Forelimb muscle (tissue), 1 donor: ENCODE data around the gene KCNE4. TPM values are rescaled to one million over a fixed set of nuclear protein-coding genes. Genes with fewer than 3 reads are reported as not detected.

ENCODE experiments used
- DNase-seq: peaks from one replicate; pipeline ENCODE4 v3.0.0-alpha.2; 2013; ENCODE audit warnings: low read depth
- polyA plus RNA-seq: library from polyadenylated mRNA; unstranded; fragments of 120-200 nt; gene quantifications from one replicate; pipeline ENCODE4 v1.2.1, GENCODE V29; 2013; ENCODE audit not compliant: insufficient read length

Gene KCNE4
- polyA plus RNA-seq, 1 donor, result 3.9 TPM

GRCh38 chr2:223040527-223040926 lies 11.5 kb upstream of the KCNE4 start:
- no peak for DNase-seq

GRCh38 chr2:223041527-223042109 lies 10.4 kb upstream of the KCNE4 start:
- DNase-seq, result no peak

- no peak for DNase-seq
Observed at GRCh38 chr2:223042284-223042683, 9.7 kb upstream of the KCNE4 start.

GRCh38 chr2:223042704-223043118 lies 9.3 kb upstream of the KCNE4 start:
- no peak for DNase-seq

GRCh38 chr2:223043164-223043941 lies 8.6 kb upstream of the KCNE4 start:
- DNase-seq, result no peak

GRCh38 chr2:223044092-223044836 lies 7.7 kb upstream of the KCNE4 start:
- no peak for DNase-seq

- no peak for DNase-seq
Observed at GRCh38 chr2:223044916-223045700, 6.9 kb upstream of the KCNE4 start.

GRCh38 chr2:223046470-223047040 lies 5.4 kb upstream of the KCNE4 start:
- DNase-seq, result no peak

GRCh38 chr2:223047260-223047761 lies 4.7 kb upstream of the KCNE4 start:
- no peak for DNase-seq

GRCh38 chr2:223048519-223048918 lies 3.5 kb upstream of the KCNE4 start:
- no peak for DNase-seq

GRCh38 chr2:223049356-223049755 lies 2.6 kb upstream of the KCNE4 start:
- DNase-seq, result no peak

GRCh38 chr2:223050188-223050587 lies 1.8 kb upstream of the KCNE4 start:
- DNase-seq, result no peak

GRCh38 chr2:223050900-223051504 lies 988 bp upstream of the KCNE4 start:
- no peak for DNase-seq

GRCh38 chr2:223052548-223053483 lies 826 bp downstream of the KCNE4 start:
- no peak for DNase-seq

GRCh38 chr2:223053484-223054192 lies 1.6 kb downstream of the KCNE4 start:
- DNase-seq, result no peak

- no peak for DNase-seq
Observed at GRCh38 chr2:223054193-223054781, 2.3 kb downstream of the KCNE4 start.

- peak; percentile 98 for DNase-seq
Observed at GRCh38 chr2:223055140-223055539, 3.1 kb downstream of the KCNE4 start.

- DNase-seq, result no peak
Observed at GRCh38 chr2:223055836-223056235, 3.8 kb downstream of the KCNE4 start.
